GM13976 (cell line): Measurements from ENCODE around the gene MAP3K10.
"Not testable (repeated sequence)": the region's sequence is repeated elsewhere in the genome, so short reads cannot be mapped to it uniquely, and the experiment has no call there.

ENCODE experiments used
- DNase-seq: peaks from one replicate; pipeline ENCODE4 v3.0.0; 2012; ENCODE audit warnings: low spot score
- in situ Hi-C: fragments of 300-500 bp; cut with MboI; formaldehyde crosslinking; loops from one replicate; pipeline ENCODE4 v1.12.0; 2022; ENCODE audit warnings: low sequenced_read_pairs, mixed read lengths, inconsistent platforms; ENCODE audit not compliant: unreplicated experiment
- TF ChIP-seq, protein P1 (sequence below): IDR thresholded peaks from 2 replicates; pipeline ENCODE4 v1.5.1; 2012; ENCODE audit warnings: borderline replicate concordance, mild to moderate bottlenecking; ENCODE audit not compliant: insufficient read depth; ENCODE audit errors: extremely low read depth, missing control alignments, control extremely low read depth

MAP3K10 gene

DNA sequence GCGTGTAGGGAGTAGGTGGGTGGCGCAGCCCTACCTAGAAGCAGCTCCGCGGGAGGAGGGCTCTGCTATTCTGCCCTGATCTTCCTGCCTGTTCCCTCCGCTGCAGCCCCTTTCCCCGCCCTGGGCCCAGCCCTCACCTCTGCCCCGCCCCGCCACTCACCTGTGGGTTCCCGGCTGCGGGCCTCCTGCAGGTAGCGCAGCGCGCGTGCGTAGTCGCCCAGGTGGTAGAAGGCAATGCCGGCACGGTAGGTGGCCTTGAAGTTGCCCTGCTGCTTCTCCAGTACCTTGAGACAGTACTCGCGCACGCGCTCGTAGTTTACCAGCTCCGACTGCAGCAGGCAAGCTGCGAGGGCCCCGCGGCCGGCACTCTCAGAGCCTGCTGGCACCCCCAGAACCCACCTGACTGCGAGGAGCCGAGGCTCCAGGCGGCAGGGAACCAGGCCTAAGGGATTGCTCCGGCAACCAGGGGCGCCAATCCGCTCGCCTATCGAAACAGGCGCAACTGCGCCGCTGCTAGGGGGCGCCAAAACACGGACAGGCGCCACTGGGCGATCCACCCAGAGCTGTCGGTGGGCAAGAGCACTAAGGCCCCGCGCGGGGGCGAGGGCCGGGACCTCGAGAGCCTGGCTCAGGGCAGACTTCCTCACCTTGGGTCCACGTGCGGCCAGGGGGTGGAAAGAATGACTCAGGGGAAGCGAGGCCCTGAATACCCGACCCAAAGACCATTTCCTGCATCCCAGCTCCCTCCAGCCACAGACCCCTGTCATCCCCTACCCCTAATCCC is 26.0 kb downstream of the MAP3K10 start:
- DNase-seq: no peak
- in situ Hi-C loops: no loop called here
- TF ChIP-seq, protein P1, sequence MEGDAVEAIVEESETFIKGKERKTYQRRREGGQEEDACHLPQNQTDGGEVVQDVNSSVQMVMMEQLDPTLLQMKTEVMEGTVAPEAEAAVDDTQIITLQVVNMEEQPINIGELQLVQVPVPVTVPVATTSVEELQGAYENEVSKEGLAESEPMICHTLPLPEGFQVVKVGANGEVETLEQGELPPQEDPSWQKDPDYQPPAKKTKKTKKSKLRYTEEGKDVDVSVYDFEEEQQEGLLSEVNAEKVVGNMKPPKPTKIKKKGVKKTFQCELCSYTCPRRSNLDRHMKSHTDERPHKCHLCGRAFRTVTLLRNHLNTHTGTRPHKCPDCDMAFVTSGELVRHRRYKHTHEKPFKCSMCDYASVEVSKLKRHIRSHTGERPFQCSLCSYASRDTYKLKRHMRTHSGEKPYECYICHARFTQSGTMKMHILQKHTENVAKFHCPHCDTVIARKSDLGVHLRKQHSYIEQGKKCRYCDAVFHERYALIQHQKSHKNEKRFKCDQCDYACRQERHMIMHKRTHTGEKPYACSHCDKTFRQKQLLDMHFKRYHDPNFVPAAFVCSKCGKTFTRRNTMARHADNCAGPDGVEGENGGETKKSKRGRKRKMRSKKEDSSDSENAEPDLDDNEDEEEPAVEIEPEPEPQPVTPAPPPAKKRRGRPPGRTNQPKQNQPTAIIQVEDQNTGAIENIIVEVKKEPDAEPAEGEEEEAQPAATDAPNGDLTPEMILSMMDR: peak; percentile 16

DNA sequence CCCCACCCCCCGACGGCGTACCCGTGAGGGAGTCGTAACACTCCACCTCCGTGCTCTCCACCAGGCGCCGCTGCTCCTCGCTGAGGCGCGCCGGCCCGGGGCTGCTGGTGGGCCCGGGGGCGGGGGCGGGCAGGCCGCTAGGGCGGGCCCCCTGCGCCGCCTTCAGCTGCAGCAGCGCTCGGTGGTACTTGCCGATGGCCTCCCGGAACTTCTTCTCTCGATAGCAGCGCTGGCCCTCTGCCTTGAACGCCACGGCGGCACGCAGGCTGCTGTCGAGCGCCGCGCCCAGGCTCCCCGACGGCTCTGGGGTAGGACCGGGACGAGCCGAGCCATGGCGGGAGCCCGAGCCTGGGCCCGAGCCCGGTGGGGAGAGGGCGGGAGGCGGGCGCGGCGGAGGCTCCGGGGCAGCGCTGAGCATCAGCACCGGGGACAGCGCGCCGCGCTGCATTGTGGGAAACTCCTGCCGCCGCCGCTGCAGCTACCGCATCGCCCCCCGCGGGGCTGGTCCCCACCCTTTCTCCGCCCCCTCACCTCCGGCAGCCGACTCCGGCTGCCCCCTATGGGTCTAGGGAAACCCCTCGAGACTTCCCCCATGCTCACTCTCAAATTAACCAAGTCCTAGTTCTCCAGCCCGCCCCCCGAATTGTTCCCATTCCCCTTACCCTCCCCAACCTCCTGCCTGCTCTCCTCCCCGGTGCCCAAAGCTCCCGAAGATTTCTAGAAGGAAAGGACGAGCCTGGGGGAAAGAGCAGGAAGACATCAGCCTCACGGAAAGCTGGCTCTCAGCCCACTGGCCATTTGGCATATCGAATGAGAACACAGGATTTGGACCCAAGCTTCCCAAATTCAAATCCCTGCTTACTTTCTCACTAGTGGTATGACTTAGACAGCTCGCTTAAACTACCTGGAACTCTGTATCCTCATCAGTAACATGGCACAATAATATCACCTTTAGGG is 27.0 kb downstream of the MAP3K10 start, which contains the start of gene TTC9B:
TTC9B (minus strand) TSS at position 451 of the 957 bp plus-strand sequence; CDS start at position 448, 3 bp downstream.
- in situ Hi-C loops: no loop called here
- DNase-seq: peak; percentile 80
- TF ChIP-seq, protein P1: no peak

DNA sequence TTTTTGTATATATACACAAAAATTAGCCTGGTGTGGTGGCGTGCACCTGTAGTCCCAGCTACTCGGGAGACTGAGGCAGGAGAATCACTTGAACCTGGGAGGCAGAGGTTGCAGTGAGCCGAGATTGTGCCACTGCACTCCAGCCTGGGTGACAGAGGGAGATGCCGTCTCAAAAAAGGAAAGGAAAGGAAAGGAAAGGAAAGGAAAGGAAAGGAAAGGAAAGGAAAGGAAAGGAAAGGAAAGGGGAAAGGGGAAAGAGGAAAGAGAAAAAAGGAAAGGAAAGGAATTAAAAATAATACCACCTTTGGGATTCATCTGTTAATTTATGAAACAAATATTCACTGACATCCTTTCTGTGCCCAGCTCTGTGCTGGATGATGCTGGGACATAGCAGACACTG is 27.8 kb downstream of the MAP3K10 start:
- DNase-seq, in situ Hi-C loops: not testable (repeated sequence)

DNA sequence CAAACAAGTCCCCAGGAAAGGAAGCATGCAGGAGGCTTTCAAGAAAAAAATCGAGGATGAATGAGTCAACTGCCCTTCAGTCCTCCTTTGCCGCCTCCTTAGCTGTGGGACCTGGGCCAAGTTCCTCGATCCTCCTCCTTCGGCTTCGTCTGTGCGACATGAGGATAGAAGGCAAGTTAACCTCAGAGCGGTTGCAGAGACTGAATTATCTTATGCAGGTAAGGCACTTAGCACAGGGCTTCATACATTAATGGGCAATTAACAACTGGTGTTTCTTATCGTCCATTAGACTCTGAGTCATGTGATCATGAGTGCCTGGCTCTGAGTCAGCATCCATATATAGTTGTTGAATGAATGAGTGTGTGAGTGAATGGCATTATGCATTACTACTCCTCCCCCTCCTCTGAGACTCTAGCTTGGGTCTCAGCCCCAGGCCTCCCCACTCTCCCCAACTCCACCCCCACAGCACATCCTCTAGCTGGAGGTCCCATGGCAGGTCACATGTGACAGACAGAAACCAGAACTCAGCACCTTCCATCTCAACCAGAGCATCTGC is 28.6 kb downstream of the MAP3K10 start:
- in situ Hi-C loops: no loop called here
- TF ChIP-seq, protein P1: no peak
- DNase-seq: no peak

DNA sequence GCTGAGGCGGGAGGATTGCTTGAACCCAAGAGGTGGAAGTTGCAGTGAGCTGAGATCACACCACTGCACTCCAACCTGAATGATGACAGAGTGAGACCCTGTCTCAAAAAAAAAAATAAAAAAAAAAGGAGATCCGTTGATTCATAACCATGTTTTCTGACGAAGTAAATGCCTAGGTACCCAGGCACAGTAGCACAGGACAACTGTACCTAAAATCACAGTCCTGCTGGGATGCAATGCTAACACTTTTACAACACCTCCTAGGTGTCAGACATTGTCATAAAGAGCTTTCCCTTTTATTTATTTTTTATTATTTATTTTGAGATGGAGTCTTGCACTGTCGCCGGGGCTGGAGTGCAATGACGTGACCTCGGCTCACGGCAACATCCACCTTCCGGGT is 29.4 kb downstream of the MAP3K10 start:
- in situ Hi-C loops: no loop called here
- TF ChIP-seq, protein P1: no peak
- DNase-seq: no peak

DNA sequence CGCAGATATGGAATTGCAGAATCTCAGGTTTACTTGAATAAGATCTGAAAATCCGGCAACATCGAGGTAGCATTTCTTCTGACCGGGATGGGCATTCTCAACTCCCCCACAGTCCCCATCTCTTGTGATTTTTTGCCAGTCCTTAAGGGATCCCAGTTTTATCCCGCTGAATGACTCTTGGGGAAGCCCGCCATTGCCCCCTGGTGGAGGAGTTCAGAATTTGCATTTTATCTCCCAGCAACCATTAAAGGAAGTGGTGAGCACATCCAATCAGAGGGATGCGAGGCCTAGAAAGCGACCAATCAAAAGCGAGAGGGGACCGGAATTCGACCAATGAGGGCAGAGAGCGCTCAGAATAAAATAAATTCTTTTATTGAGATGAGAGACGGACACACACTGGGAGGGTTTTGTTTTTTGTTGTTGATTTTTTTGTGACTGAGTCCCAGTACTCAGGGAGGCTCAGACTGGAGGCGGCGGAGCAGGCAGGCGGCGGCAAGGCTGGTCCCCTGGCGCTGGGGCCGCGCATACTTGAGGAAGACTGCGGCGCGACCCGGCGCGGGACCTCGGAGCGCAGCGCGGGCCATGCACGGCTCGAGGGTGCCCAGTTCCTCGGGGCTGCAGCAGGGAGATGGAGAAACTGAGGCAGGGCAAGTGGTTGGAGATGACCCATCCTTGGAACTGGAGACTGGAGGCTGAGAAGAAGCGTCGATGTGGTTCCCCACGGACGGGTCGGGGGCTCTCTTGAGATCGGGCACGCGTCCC is 30.8 kb downstream of the MAP3K10 start:
- TF ChIP-seq, protein P1: peak; percentile 47
- in situ Hi-C loops: no loop called here

More for the DNA sequence above, 30.8 kb downstream of the MAP3K10 start:
- DNase-seq: peak; percentile 94
